ENCODE measurements around the gene PLAC1. TPM values are rescaled to one million over a fixed set of nuclear protein-coding genes. Genes with fewer than 3 reads are reported as not detected.

The PLAC1 gene
- total RNA-seq, 3 donors from 2014 or later (not counting 1 experiment from before 2014, with no cell fraction given) = not detected

GRCh38 chrX:134558133-134558532 is 100.1 kb downstream of the PLAC1 start:
- DNase-seq = no peak
- no peak overlapping the region for H3K4me3 ChIP-seq (ENCODE audit: low read length)
- intact Hi-C loops (cut with micrococcal nuclease) = no loop called here
- Mint-ChIP-seq H3K27ac (no peak overlapping the region), H3K27me3 (ENCODE audit: low read depth in 2 of 2) (peaks cover 28 to 37% of the 10 kb centered on the region in 2 donors), H3K36me3 (no peaks in the 10 kb centered on the region), H3K4me3 (no peak overlapping the region), H3K9me3 (no peaks in the 10 kb centered on the region), H3K4me1 (no peaks in the 10 kb centered on the region)
- no peak for ATAC-seq
- no peak for TF ChIP-seq CTCF (IDR thresholded peaks at IDR 0.05)
- 94% methylated on average over 2 of the region's 4 CpGs for WGBS (ENCODE audit: insufficient coverage)
- no peaks in the 10 kb centered on the region for H3K9me3 ChIP-seq (ENCODE audit: control insufficient read depth, insufficient read depth, low read length)
- no peak overlapping the region for H3K27ac ChIP-seq (ENCODE audit: low read length)
- peaks cover 2% of the 10 kb centered on the region for H3K27me3 ChIP-seq (ENCODE audit: control insufficient read depth, insufficient read depth, low read length)
- no peaks in the 10 kb centered on the region for H3K4me1 ChIP-seq (ENCODE audit: control insufficient read depth, insufficient read depth, low read length)
- no peaks in the 10 kb centered on the region for H3K36me3 ChIP-seq (ENCODE audit: control insufficient read depth, insufficient read depth, low read length)

- Mint-ChIP-seq H3K4me1 (peaks cover 7 to 15% of the 10 kb centered on the region in 2 donors), H3K36me3 (no peaks in the 10 kb centered on the region), H3K9me3 (no peaks in the 10 kb centered on the region), H3K27ac (no peak overlapping the region), H3K4me3 (no peak overlapping the region), H3K27me3 (ENCODE audit: low read depth in 2 of 2) (peaks cover 34 to 51% of the 10 kb centered on the region in 2 donors)
- intact Hi-C loops (cut with micrococcal nuclease) = no loop called here
- H3K9me3 ChIP-seq (ENCODE audit: control insufficient read depth, insufficient read depth, low read length) = no peaks in the 10 kb centered on the region
- no peaks in the 10 kb centered on the region for H3K36me3 ChIP-seq (ENCODE audit: control insufficient read depth, insufficient read depth, low read length)
- DNase-seq (no peak), ATAC-seq (no peak)
- peaks cover 10% of the 10 kb centered on the region for H3K4me1 ChIP-seq (ENCODE audit: control insufficient read depth, insufficient read depth, low read length)
- H3K4me3 ChIP-seq (ENCODE audit: low read length) = no peak overlapping the region
- no CpG with 5 or more reads among the region's 8 CpGs for WGBS (ENCODE audit: insufficient coverage)
- peaks cover 11% of the 10 kb centered on the region for H3K27me3 ChIP-seq (ENCODE audit: control insufficient read depth, insufficient read depth, low read length)
- TF ChIP-seq CTCF (IDR thresholded peaks at IDR 0.05) = no peak
- H3K27ac ChIP-seq (ENCODE audit: low read length) = no peak overlapping the region
Observed at GRCh38 chrX:134554291-134554690, 104.0 kb downstream of the PLAC1 start.

GRCh38 chrX:134552351-134552750 is 105.9 kb downstream of the PLAC1 start:
- no peak for TF ChIP-seq CTCF (IDR thresholded peaks at IDR 0.05)
- no peaks in the 10 kb centered on the region for H3K36me3 Mint-ChIP-seq
- intact Hi-C loops (cut with micrococcal nuclease) = no loop called here
- Histone ChIP-seq H3K27me3 (ENCODE audit: control insufficient read depth, insufficient read depth, low read length) (peaks cover 30% of the 10 kb centered on the region), H3K9me3 (ENCODE audit: control insufficient read depth, insufficient read depth, low read length) (no peaks in the 10 kb centered on the region), H3K4me3 (ENCODE audit: low read length) (no peak overlapping the region), H3K27ac (ENCODE audit: low read length) (no peak overlapping the region), H3K4me1 (ENCODE audit: control insufficient read depth, insufficient read depth, low read length) (peaks cover 23% of the 10 kb centered on the region), H3K36me3 (ENCODE audit: control insufficient read depth, insufficient read depth, low read length) (no peaks in the 10 kb centered on the region)
- H3K4me3 Mint-ChIP-seq = no peak overlapping the region
- peaks cover 45 to 70% of the 10 kb centered on the region in 2 donors for H3K27me3 Mint-ChIP-seq (ENCODE audit: low read depth in 2 of 2)
- H3K27ac Mint-ChIP-seq = no peak overlapping the region
- no peaks in the 10 kb centered on the region for H3K9me3 Mint-ChIP-seq
- WGBS (ENCODE audit: insufficient coverage) = 98% methylated on average over 4 of the region's 5 CpGs
- DNase-seq (no peak), ATAC-seq (no peak)
- H3K4me1 Mint-ChIP-seq = peaks cover 20 to 26% of the 10 kb centered on the region in 2 donors

GRCh38 chrX:134551376-134552048 is 106.8 kb downstream of the PLAC1 start:
- no peak for DNase-seq
- Mint-ChIP-seq H3K27me3 (ENCODE audit: low read depth in 2 of 2) (peaks cover 49 to 78% of the 10 kb centered on the region in 2 donors), H3K36me3 (no peaks in the 10 kb centered on the region), H3K4me1 (peaks cover 20 to 26% of the 10 kb centered on the region in 2 donors), H3K4me3 (no peak overlapping the region), H3K27ac (no peak overlapping the region), H3K9me3 (no peaks in the 10 kb centered on the region)
- H3K36me3 ChIP-seq (ENCODE audit: control insufficient read depth, insufficient read depth, low read length) = no peaks in the 10 kb centered on the region
- no peak overlapping the region for H3K4me3 ChIP-seq (ENCODE audit: low read length)
- intact Hi-C loops (cut with micrococcal nuclease) = no loop called here
- H3K27ac ChIP-seq (ENCODE audit: low read length) = no peak overlapping the region
- H3K9me3 ChIP-seq (ENCODE audit: control insufficient read depth, insufficient read depth, low read length) = no peaks in the 10 kb centered on the region
- no peak for TF ChIP-seq CTCF (IDR thresholded peaks at IDR 0.05)
- H3K27me3 ChIP-seq (ENCODE audit: control insufficient read depth, insufficient read depth, low read length) = peaks cover 38% of the 10 kb centered on the region
- 60% methylated on average over 16 of the region's 22 CpGs for WGBS (ENCODE audit: insufficient coverage)
- H3K4me1 ChIP-seq (ENCODE audit: control insufficient read depth, insufficient read depth, low read length) = peaks cover 23% of the 10 kb centered on the region
- no peak for ATAC-seq
